Measurements from ENCODE around the gene AVPI1.

- no peak for TF ChIP-seq CTCF (IDR thresholded peaks at IDR 0.05; ENCODE audit: low read depth, low read length)
- no peak for TF ChIP-seq EZH2phosphoT487 (IDR thresholded peaks at IDR 0.05; ENCODE audit: low read depth)
Measured at GRCh38 chr10:97721871-97722780, 35.1 kb upstream of the AVPI1 start.

All from OCI-LY3 (cell line).